Measurements from ENCODE around the gene POLR3E.
"Not testable (repeated sequence)": the region's sequence is repeated elsewhere in the genome, so short reads cannot be mapped to it uniquely, and the experiment has no call there.

Gene POLR3E

DNA sequence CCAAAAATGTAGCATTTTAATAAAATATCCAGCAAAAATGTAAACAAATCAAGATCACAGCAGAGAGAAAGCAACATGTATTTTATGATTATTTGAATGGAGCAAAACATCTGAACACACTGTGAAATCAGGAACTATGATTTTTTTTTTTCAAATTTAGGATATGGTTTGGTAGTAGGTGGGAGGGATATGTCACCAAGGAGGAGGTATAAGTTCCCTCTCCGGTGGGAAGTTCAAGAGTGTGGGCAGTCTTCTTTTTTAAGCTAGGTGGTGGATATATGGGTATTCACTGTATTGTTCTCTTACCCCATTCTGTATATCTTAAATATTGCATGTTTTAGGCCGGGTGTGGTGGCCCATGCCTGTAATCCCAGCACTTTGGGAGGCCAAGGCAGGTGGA lies 67.0 kb downstream of the POLR3E start:
- no peak for DNase-seq (ENCODE audit: low spot score)

DNA sequence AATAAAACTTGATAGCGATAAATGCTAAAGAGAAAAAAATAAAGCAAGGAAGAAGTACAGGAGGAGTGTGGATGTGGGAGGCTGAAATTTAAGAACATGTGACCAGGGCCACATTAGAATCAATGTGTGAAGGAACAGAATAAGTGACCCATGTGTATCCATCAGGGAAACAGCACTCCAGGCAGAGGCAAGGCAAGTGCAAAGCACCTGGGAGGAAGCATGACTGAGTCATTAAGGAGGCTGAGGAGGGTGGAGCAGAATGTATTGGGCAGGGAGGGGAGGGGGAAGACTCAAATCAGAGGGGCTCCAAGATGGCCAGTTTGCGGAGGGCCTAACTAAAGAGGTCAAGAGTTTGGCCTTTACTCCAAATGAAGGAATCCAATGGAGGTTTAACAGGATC lies 69.2 kb downstream of the POLR3E start:
- no peak for DNase-seq (ENCODE audit: low spot score)

GRCh38 chr16:22366889-22367288 lies 69.7 kb downstream of the POLR3E start:
- DNase-seq (ENCODE audit: low spot score): no peak

GRCh38 chr16:22368200-22368826 lies 71.1 kb downstream of the POLR3E start:
- DNase-seq (ENCODE audit: low spot score): not testable (repeated sequence)

- no peak for DNase-seq (ENCODE audit: low spot score)
Observed at GRCh38 chr16:22369221-22369811, 72.1 kb downstream of the POLR3E start.

GRCh38 chr16:22370038-22370820 lies 73.0 kb downstream of the POLR3E start:
- DNase-seq (ENCODE audit: low spot score): no peak

DNA sequence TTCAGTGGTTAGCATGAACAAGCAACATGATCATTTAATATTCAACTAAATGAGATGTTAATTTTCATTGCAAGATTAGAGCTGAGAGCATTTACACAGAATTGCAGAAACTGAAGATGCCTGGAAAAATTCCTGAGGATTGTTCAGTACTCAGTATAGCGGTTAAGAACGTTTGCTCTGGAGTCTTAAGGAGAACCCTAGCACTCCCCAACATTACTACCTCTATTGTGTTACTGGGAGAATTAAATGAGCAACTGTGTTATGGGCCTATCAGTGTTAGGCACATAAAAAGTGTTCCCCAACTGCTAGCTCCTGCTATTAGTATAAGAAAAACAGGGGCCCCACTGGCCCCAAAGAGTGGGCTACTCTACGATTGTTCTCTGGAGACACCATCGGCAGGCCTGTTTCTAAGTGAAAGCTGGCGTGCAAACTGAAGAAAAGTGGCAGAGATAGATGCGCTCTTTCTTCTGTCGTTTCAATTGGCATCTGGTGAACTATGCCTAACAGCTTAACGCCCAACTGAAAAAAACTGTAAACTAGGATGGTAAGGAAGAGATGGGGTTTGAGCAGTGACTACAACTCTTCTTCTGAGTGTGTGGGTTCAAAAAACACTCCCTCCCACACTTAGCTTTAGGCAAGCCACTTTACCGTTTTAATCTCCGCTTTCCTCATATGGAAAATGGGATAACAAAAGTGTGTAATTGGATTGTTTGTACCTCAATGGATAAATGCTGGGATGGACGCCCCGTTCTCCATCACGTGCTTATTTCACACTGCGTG lies 75.9 kb downstream of the POLR3E start:
- no peak for DNase-seq (ENCODE audit: low spot score)

- DNase-seq (ENCODE audit: low spot score): peak; percentile 27
Observed at GRCh38 chr16:22373662-22374310, 76.6 kb downstream of the POLR3E start.

- DNase-seq (ENCODE audit: low spot score): peak; percentile 99
Observed at GRCh38 chr16:22374311-22375116, 77.3 kb downstream of the POLR3E start, which contains the start of gene CDR2. Gene CDR2, minus strand, starts transcription at chr16:22374619. Its CDS starts 310 bp downstream, at chr16:22374309.

GRCh38 chr16:22375117-22375962 lies 78.1 kb downstream of the POLR3E start:
- DNase-seq (ENCODE audit: low spot score): no peak

- no peak for DNase-seq (ENCODE audit: low spot score)
Observed at GRCh38 chr16:22375963-22376640, 78.9 kb downstream of the POLR3E start.

DNA sequence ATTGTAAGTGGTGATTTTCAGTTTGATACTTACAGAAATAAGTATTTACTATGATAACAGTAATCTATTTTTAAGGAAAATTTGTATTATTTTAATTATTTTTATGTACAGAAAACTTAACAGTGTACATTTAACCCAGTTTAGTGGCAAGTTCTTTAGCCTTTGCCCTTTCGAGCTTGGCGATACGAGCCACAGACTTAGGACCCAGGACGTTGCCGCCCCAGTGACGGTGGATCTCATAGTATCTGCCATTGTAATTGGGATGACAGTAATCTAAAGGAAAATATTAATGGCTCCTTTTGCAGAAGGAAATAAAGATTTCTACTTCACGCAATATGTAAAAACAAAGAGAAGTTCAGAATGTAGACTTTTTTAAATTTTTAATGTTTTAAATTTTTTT lies 82.4 kb downstream of the POLR3E start:
- DNase-seq (ENCODE audit: low spot score): no peak

DNA sequence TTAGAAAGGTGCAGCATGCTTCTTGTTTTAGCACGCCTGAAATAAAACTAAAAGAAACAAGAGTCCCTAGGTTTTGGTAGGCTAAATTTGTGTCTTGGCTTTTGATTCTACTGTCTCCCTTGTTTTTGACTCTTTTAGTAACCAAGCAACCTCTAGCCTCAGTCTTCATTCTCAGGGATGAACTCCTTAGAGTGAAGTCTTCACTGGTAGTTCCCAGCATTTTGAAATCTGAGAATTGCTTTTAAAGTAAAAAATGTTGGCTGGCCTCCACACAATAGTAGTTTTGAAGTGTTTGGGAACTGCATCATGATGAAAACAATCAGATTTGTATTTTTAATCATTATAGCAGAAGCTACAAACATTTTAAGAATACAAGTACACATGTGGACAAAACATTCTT lies 83.3 kb downstream of the POLR3E start:
- no peak for DNase-seq (ENCODE audit: low spot score)

- DNase-seq (ENCODE audit: low spot score): no peak
Observed at GRCh38 chr16:22381392-22381791, 84.2 kb downstream of the POLR3E start.

GRCh38 chr16:22383827-22384226 lies 86.6 kb downstream of the POLR3E start:
- DNase-seq (ENCODE audit: low spot score): no peak

Measured in hematopoietic multipotent progenitor cell treated with erythropoietin and hydrocortisone succinate and interleukin-3 and kit ligand, for 15 days (in vitro differentiated cells).